PC-3 (cell line): Measurements from ENCODE around the gene ROCK2.

Source experiments
- EZH2 ChIP-seq: fragments of 300-600 bp; sonication (generic); IDR thresholded peaks from one replicate; pipeline ENCODE4 v1.6.1; 2017; ENCODE audit warnings: antibody characterized with exemption, mild to moderate bottlenecking, low read length; ENCODE audit not compliant: unreplicated experiment
- EZH2phosphoT487 ChIP-seq: fragments of 300-600 bp; sonication (generic); IDR thresholded peaks from 2 replicates; pipeline ENCODE4 v1.6.1; 2018; ENCODE audit warnings: mild to moderate bottlenecking, antibody characterized with exemption, low read length, borderline replicate concordance
- TF ChIP-seq, protein P1 (sequence below): fragments of 300-600 bp; sonication (generic); conservative IDR thresholded peaks from 2 replicates; pipeline ENCODE4 v1.5.1; 2017; ENCODE audit warnings: antibody characterized with exemption, low read depth, mild to moderate bottlenecking, low read length

DNA sequence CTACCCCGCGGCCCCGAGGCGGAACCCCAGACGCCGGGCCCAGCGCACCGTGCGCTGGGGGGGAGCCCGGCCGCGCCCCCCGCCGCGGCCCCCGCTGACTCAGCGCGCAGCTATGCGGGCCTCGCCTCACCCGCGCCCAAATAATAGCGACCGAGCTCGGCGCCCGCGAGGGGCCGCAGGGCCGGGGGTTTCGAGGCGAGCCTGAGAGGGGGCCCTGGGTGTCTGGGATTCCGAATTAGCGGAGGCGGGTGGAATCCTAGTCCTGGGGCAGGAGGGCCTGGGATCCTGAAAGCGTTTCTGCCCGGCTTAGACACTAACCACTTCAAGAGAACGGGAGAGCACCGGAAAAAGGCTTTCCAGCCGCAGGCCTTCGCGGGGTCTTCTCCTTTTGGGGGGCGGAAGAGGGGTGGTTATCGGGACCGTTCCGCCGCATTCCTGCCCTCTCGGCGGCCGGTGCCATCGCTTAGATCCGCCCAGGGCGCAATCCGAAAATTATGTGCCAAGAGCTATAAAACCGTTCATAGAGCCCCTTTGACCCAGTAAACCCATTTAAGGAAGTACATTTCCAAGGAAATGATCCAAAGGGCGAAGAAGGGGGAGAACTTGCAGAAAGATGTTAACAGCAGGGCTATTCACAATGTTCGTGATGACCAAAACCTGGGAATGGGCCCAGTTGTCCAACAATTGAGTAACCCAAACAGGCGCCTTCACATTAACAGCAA is 681 bp upstream of the ROCK2 start:
- TF ChIP-seq, protein P1, sequence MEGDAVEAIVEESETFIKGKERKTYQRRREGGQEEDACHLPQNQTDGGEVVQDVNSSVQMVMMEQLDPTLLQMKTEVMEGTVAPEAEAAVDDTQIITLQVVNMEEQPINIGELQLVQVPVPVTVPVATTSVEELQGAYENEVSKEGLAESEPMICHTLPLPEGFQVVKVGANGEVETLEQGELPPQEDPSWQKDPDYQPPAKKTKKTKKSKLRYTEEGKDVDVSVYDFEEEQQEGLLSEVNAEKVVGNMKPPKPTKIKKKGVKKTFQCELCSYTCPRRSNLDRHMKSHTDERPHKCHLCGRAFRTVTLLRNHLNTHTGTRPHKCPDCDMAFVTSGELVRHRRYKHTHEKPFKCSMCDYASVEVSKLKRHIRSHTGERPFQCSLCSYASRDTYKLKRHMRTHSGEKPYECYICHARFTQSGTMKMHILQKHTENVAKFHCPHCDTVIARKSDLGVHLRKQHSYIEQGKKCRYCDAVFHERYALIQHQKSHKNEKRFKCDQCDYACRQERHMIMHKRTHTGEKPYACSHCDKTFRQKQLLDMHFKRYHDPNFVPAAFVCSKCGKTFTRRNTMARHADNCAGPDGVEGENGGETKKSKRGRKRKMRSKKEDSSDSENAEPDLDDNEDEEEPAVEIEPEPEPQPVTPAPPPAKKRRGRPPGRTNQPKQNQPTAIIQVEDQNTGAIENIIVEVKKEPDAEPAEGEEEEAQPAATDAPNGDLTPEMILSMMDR, result no peak
- TF ChIP-seq EZH2phosphoT487 (peak; percentile 58; the same call in 1 of the 2 replicates), EZH2 (no peak)
